Gastroesophageal sphincter (tissue), 3 donors: ENCODE measurements around the gene DDX1.

Source experiments
- CTCF ChIP-seq, 4 experiments: fragments of 200-600 bp in 2 of 4; fragments of 450-650 bp in 2 of 4; sonication (generic) in 1 of 4; IDR thresholded peaks; one replicate each; pipeline ENCODE4 v1.5.1; 2017 to 2019; ENCODE audit warnings: antibody characterized with exemption in 4 of 4, mild to moderate bottlenecking in 2 of 4, moderate library complexity in 2 of 4
- POLR2A ChIP-seq, 2 donors: fragments of 450-650 bp; IDR thresholded peaks; one replicate each; pipeline ENCODE4 v1.6.1; 2017; ENCODE audit warnings: antibody characterized with exemption in 2 of 2, mild to moderate bottlenecking in 2 of 2, moderate library complexity in 1 of 2
- POLR2AphosphoS5 ChIP-seq: sonication (generic); formaldehyde crosslinking; IDR thresholded peaks from one replicate; pipeline ENCODE4 v1.6.1; 2017; ENCODE audit warnings: antibody characterized with exemption

DNA sequence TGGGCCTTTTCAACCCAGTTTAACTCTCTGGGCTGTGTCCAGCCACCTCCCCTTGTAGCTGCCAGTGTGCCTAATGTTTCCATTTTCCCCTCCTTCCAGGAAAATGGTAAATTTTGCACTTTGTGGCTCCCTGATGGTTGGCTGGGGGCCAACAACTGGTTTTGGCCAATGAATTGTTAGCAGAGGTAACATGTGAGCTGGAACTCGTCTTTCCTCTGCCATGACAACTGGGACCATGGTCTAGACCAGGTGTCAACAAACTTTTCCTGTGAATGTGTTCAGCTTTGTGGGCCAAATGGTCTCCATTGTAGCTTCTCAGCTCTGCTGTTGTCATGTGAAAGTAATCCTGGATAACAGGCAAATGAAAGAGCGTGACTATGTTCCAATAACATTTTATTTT lies 87.2 kb downstream of the DDX1 start:
- TF ChIP-seq CTCF (IDR thresholded peaks at IDR 0.05) (no peak), POLR2A (IDR thresholded peaks at IDR 0.05) (no peak), POLR2AphosphoS5 (no peak)
